Stimulated activated naive CD8-positive, alpha-beta T cell treated with anti-CD3 and anti-CD28 coated beads, Interleukin-15, Interleukin-2, amounts not matched to agents 100 U/mL and 50 U/mL, for 24 hours (primary cell): ENCODE data around the gene GMPR.
"Not testable (repeated sequence)": the region's sequence is repeated elsewhere in the genome, so short reads cannot be mapped to it uniquely, and the experiment has no call there.

Experiments
- ATAC-seq: fragments of 150-1000 bp; cut with Tn5 transposase; one replicate; pipeline ENCODE4 v1.10.0; 2021
- DNase-seq: peaks from one replicate; pipeline ENCODE4 v3.0.0; 2021

GMPR gene

DNA sequence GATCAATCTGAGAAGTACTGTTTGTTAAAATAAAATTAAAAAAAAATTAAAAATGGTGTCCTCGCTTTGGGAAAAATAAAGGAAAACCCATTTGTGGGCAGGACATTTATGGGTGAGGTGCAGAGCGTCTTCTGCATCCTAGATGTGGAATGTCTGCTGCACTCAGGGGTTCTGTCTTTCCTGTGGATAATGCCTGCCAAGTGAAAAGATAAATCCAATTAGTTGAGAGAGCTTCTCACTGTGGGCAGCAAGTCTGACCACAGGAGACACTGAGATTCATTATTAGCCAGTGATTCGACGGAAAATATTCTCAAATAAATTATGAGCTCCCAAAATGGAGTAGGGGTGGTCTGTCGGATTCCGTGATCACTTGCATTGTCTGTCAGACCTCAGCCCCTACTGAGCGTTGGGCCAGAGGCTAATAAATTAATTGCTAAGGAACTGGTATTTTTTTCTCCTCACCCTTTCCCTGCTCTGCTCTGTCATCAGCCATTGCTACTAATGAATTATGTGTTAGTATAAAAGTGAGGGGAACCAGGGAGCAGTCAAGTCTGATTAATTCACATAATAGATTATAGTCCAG, 10.0 kb downstream of the GMPR start:
- ATAC-seq, result no peak
- DNase-seq, result no peak

DNA sequence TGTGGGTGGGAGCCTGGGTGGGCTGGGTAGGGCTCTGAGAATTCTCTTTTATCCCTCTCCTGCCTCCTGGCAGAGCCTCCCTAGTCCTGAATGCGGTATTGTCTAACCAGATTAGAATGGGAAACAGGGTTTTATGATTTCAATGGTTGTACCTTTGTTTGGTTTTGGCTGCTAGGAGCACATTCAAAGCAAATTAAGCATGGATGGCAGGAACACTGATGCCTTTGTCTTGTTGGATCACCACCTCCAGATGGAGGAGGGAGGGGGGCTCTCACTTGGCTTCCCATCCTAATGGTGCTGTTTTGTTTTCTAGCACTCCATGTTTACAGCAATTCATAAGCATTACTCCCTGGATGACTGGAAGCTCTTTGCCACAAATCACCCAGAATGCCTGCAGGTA, 11.6 kb downstream of the GMPR start:
- DNase-seq (no peak), ATAC-seq (no peak)

- ATAC-seq, result no peak
- no peak for DNase-seq
Observed at GRCh38 chr6:16251706-16252105, 13.3 kb downstream of the GMPR start.

DNA sequence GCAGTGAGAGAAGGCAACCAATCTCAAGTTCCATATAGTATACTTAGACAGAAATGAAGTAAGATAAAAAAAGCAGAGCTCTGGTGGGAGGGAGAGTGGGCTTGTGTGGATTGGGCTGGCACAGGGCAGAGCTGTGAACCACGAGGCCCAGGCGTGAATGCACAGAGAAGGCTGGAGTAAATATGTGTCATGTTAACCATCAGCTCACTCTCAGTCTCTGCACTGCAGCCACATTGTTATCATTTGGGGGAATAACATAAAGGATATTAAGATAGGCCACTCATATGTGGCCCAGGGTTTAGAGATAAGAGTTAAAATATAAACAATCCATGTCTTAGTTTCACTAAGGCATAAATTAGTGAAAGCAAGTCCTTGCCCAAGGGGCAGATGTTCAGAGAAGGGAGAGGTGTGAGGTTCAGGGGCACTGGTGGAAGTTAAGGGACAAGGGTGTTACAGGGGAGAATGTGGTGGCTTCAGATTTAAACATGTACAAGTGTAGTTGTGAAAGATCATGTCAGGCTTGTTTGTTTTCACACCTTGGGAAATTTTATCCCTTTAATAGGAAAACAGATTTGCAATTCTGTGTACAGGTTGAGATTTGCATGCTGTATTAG, 14.4 kb downstream of the GMPR start:
- ATAC-seq, result peak; percentile 83

GRCh38 chr6:16253399-16254144, 15.2 kb downstream of the GMPR start:
- DNase-seq, result no peak

More for the DNA sequence above, 14.4 kb downstream of the GMPR start:
- DNase-seq, result no peak

DNA sequence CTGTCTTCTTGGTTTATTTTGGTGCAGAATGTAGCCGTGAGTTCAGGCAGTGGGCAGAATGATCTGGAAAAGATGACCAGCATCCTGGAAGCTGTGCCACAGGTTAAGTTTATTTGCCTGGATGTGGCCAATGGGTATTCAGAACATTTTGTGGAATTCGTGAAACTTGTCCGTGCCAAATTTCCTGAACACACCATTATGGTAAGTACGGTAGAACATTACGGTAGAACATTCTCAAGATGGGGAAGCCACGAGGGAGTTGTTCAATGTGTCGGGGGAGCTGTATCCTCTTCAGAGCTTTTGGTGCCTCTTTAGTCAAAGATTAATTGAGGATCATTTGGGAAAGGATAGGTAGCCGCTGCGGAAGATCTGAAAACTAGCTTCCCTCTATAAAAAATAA, 16.1 kb downstream of the GMPR start:
- ATAC-seq, result no peak

More at GRCh38 chr6:16253399-16254144, 15.2 kb downstream of the GMPR start:
- ATAC-seq, result no peak

GRCh38 chr6:16256781-16257180, 18.4 kb downstream of the GMPR start:
- DNase-seq (no peak), ATAC-seq (no peak)

More for the DNA sequence above, 16.1 kb downstream of the GMPR start:
- DNase-seq, result no peak

DNA sequence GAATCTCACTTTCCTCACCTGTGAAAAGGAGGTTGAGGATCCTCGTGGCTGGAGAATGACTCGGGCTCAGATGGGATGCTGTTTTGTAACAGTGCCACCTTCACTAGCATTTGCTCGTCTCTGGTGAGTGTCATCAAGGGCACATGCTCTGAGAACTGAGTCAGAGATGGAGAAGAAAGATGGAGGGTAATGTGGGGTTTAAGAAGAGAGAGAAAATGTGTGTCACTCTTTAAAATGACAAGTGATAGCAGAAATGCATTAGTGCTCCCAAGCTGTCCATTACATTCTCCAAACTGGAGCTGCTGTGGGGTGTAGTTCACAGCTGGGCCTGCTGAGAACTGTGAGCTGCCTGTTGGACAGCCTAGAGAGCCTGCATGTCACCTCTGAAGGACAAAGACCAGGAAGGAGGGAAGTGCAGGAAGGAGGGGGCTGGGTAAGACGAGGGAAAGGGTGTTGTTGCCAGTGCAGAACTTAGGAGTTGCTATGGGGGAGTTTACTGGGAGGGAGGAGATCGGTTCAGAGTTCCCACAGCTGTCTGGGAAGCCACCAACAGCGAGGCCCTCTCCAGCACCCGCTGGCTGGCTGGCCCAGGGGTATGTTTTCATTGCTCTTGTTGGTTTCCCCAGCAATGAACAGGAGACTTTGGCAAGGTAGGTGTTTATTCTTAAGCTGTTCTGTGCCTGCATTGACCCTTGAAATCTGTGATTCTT, 19.8 kb downstream of the GMPR start:
- ATAC-seq, result peak; percentile 65
- DNase-seq, result no peak

DNA sequence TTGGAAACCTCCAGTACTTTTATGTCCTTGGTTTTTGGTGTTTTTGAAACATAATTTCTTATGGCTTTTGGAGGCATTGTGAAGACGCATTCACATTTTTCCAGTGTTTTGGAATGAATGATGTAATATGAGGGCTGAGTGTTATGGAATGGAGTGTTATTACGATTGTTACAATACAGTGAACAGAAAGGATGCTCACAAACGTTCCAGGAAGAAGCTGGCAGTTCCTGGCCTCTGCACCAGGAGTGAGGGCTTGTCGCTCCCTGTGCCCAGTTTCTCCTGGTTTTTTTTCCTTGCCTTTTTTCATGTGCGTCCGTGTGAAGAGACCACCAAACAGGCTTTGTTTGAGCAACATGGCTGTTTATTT, 20.3 kb downstream of the GMPR start:
- ATAC-seq (no peak), DNase-seq (no peak)

GRCh38 chr6:16259604-16260003, 21.2 kb downstream of the GMPR start:
- not testable (repeated sequence) for DNase-seq, ATAC-seq

GRCh38 chr6:16260602-16261001, 22.2 kb downstream of the GMPR start:
- DNase-seq, ATAC-seq: not testable (repeated sequence)

- ATAC-seq, result not testable (repeated sequence)
Observed at GRCh38 chr6:16262773-16263172, 24.4 kb downstream of the GMPR start.

DNA sequence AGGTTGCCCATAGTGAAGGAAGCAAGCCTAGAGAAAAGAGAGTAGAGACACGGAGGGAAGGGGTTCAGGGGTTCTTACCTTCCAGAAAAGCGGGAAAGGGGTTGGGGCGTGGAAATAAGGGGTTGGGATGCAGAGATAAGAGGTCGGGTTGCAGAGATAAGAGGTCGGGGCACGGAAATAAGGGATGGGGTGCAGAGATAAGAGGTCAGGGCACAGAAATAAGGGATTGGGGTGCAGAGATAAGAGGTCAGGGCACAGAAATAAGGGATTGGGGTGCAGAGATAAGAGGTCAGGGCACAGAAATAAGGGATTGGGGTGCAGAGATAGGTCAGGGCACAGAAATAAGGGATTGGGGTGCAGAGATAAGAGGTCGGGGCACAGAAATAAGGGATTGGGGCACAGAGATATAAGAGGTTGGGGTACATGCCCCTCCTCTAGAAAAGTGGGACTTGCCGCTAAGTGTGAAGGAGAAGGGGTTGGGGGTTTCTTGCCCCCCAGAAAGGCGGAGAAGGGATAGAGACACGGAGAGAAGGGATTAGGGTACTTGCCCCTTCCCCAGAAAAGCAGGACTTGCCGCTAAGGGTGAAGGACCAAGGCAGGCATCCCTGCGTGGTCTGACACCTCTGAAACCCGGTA, 25.2 kb downstream of the GMPR start:
- ATAC-seq, DNase-seq: not testable (repeated sequence)

More at GRCh38 chr6:16262773-16263172, 24.4 kb downstream of the GMPR start:
- not testable (repeated sequence) for DNase-seq

DNA sequence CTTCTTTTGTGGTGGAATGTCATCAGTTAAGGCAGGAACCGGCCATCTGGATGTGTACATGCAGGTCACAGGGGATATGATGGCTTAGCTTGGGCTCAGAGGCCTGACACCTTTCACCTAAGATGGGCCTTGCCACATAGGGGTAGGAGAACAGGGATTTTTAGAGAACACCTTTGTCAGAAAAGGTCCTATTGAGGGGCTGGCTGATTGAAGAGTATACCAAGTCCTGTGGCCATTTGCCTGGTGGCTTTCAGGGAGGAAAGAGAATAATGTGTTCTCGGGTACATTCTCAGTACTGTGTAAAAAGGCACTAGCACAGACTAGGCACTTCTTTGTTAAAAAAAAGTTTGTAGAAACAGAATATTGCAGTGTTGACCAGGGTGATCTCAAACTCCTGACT, 26.4 kb downstream of the GMPR start:
- DNase-seq (no peak), ATAC-seq (no peak)

DNA sequence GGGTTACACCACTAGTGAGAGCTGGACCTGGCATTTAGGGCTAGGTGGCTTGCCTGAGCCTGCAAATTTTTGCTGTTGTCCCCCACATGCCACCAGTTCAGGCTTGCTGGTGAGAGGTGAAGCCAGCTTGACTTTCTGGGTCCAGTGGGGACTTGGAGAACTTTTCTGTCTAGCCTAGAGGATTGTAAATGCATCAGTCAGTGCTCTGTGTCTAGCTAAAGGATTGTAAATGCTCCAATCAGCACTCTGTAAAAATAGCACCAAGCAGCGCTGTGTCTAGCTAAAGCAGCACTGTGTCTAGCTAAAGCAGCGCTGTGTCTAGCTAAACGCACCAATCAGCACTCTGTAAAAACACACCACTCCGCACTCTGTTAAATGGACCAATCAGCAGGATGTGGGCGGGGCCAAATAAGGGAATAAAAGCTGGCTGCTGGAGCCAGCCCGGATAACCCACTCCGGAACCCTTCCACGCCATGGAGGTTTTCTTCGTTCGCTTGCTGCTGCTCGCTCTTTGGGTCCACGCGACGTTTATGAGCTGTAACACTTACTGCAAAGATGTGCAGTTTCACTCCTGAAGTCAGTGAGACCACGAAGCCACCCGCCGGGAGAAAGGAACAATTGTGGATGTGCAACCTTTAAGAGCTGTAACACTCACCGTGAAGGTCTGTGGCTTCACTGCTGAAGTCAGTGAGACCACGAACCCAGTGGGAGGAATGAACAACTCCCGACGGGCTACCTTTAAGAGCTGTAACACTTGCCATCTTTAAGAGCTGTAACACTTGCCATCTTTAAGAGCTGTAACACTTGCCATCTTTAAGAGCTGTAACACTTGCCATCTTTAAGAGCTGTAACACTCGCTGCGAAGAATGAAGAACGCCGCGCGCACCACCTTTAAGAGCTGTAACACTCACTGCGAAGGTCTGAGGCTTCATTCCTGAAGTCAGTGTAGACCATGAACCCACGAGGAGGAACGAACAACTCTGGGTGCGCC, 27.3 kb downstream of the GMPR start:
- ATAC-seq (peak; percentile 69), DNase-seq (peak; percentile 38)

- DNase-seq (no peak), ATAC-seq (peak; percentile 55)
Observed at GRCh38 chr6:16267428-16268263, 29.3 kb downstream of the GMPR start.

DNA sequence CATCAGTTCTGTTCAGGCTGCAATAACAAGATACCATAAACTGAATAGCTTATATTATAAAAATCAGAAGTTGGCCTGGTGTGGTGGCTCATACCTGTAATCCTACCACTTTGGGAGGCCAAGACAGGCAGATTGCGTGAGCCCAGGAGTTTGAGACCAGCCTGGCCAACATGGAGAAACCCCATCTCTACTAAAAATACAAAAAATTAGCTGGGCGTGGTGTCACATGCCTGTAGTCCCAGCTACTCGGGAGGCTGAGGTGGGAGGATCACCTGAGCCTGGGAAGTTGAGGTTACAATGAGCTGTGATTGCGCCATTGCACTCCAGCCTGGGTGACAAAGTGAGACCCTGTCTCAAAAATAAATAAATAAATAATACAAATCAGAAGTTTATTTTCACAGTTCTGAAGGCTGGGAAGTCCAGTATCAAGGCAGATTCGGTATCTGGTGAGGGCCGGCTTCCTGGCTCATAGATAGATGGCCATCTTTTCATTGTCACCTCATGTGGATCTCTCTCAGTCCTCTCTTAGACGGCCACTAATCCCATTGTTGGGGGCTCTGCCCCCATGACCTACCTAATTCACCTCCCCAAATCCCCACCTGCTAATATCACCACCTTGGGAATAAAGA, 31.2 kb downstream of the GMPR start:
- DNase-seq, result not testable (repeated sequence)

GRCh38 chr6:16270178-16270794, 31.9 kb downstream of the GMPR start:
- DNase-seq (no peak), ATAC-seq (no peak)

More for the DNA sequence above, 31.2 kb downstream of the GMPR start:
- not testable (repeated sequence) for ATAC-seq

DNA sequence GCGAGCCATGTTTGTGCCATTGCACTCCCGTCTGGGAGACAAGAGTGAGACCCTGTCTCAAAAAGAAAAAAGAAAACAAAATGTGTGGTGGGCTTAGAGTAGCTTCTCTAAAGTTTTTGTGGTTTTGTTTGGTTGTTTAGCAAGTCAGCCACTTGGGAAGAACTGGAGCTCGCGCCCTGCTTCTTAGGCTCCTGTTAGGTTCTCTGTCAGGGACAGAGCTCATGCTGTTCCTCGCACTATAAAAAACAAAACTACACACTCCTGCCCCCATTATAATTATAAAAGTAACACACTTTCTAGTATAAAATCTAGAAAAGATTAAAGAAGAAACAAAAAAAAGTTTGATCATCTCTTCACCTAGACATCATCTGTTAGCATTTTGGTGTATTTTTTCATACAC, 33.0 kb downstream of the GMPR start:
- ATAC-seq (no peak), DNase-seq (no peak)
